Measurements from ENCODE around the gene SLC24A4. TPM values are rescaled to one million over a fixed set of nuclear protein-coding genes. Genes with fewer than 3 reads are reported as not detected.

SLC24A4 gene
- total RNA-seq, 6 donors from 2014 or later, result 0.49 to 5.7 (median 2.0) TPM

DNA sequence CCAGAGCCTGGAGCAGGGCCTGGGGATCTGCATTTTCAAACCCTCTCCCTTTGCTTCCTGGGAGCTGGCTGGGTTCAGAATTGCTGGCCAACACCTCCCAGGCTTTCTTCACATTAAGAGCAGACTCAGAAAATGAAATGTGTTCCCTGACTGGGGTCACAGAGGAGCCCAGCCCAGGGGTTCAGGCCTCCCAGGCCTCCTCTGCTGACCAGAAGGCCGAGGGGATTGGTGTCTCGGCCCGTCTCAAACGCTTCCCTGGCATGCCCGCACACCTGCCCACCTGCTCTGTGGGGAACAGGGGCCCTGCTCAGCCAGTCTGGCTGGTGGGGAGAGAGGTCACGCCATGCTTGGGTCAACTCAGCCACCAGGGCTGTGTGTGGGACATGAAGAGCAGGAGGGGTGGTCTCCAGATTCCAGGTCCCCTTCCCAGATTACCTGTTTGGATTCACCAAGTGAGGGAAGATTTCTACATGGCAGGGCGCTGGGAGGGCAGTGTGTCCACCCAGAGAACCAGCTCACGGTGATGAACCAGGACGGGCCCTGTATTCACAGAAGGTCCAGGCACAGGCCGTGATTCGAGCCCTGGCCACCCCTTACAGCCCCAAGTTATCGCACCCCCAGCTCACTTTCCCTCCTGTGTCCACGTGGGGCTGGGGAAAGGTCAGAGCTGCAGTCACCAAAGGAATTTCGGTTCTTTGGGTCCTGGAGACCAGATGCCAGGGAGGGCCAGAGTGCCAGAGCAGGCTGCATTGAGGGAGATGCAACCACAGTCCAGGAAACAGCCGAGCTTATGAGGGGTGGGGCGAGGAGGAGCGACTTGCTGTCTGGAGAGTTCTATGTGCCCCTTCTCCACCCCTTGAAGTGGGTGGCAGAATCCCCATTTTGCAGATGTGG, 135.4 kb downstream of the SLC24A4 start:
- peaks cover 19 to 54% (median 44%) of the 10 kb centered on the region in 4 donors for H3K4me1 ChIP-seq
- TF ChIP-seq, protein P1, sequence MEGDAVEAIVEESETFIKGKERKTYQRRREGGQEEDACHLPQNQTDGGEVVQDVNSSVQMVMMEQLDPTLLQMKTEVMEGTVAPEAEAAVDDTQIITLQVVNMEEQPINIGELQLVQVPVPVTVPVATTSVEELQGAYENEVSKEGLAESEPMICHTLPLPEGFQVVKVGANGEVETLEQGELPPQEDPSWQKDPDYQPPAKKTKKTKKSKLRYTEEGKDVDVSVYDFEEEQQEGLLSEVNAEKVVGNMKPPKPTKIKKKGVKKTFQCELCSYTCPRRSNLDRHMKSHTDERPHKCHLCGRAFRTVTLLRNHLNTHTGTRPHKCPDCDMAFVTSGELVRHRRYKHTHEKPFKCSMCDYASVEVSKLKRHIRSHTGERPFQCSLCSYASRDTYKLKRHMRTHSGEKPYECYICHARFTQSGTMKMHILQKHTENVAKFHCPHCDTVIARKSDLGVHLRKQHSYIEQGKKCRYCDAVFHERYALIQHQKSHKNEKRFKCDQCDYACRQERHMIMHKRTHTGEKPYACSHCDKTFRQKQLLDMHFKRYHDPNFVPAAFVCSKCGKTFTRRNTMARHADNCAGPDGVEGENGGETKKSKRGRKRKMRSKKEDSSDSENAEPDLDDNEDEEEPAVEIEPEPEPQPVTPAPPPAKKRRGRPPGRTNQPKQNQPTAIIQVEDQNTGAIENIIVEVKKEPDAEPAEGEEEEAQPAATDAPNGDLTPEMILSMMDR (IDR thresholded peaks at IDR 0.05), result no peak
- TF ChIP-seq EP300 (IDR thresholded peaks at IDR 0.05) (no peak), POLR2AphosphoS5 (IDR thresholded peaks at IDR 0.05) (no peak), POLR2A (IDR thresholded peaks at IDR 0.05) (no peak)
- 83% methylated on average over 9 to 17 of the region's 17 CpGs for WGBS, 2 donors
- no peaks in the 10 kb centered on the region for H3K36me3 ChIP-seq
- H3K27ac ChIP-seq, result peak overlapping the region; percentile 73 to 86 (median 79)
- no peak overlapping the region for H3K4me3 ChIP-seq
- H3K9me3 ChIP-seq, result no peaks in the 10 kb centered on the region
- ATAC-seq (ENCODE audit: low FRiP score in 2 of 2) (no peak), DNase-seq (no peak)
- H3K27me3 ChIP-seq, result no peaks in the 10 kb centered on the region

DNA sequence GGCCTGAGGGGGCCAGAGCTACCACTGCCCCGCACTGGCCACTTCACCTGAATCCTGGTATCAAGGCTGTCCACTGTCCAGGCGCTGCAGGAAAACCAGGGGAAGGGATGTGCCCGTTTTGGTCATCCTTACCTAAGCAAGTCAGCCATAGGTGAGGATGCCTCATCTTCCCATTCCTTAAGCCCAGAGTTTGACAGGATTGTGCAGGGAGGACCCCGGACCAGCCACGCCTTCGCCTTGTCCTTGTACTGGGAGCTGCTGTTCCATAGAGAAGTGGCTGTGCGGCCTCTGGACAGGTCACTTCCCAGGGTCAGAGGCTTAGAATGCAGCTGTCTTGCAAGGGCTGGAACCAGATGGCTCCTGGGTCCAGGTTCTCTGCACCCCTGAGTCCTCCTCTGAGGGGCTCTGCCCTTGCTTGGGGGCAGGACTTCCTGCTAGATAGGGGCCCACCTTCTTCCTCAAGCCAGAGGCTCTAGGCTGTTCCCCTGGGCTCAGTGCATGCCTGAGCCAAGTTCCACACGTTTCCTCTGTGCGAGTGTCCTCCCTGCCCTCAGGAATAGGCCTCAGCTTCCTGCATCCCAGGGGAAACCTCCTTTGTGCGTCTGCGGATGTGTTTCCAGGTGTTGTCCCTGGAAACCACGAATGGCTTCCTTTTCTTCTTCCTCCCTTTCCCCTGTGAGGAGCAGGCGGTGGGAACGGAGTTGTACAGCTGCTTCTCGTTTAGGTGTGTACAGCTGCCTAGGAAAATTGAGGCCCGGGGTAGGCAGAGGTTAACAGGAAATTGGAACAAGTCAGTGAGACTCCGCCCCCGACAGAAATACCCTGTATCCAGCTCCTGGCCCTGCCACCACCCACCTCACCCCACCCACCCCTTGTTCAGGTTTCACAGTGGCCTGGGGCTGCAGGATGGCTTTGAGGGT, 136.3 kb downstream of the SLC24A4 start:
- Histone ChIP-seq H3K27ac (peak overlapping the region; percentile 73 to 86 (median 79)), H3K27me3 (no peaks in the 10 kb centered on the region), H3K4me1 (peaks cover 19 to 55% (median 44%) of the 10 kb centered on the region in 4 donors), H3K4me3 (no peak overlapping the region), H3K9me3 (no peaks in the 10 kb centered on the region), H3K36me3 (no peaks in the 10 kb centered on the region)
- 52 to 64% methylated on average over 10 to 18 of the region's 18 CpGs for WGBS, 2 donors
- no peak for ATAC-seq (ENCODE audit: low FRiP score in 2 of 2)
- TF ChIP-seq POLR2A (IDR thresholded peaks at IDR 0.05) (no peak), EP300 (IDR thresholded peaks at IDR 0.05) (peak in 2 of 4 donors; percentile 17 to 34), POLR2AphosphoS5 (IDR thresholded peaks at IDR 0.05) (peak; percentile 62 to 72)
- TF ChIP-seq, protein P1 (IDR thresholded peaks at IDR 0.05), result no peak
- DNase-seq, result no peak

GRCh38 chr14:92459950-92460421, 137.0 kb downstream of the SLC24A4 start:
- ATAC-seq (ENCODE audit: low FRiP score in 2 of 2) (no peak), DNase-seq (no peak)
- TF ChIP-seq POLR2A (IDR thresholded peaks at IDR 0.05) (no peak), POLR2AphosphoS5 (IDR thresholded peaks at IDR 0.05) (no peak), EP300 (IDR thresholded peaks at IDR 0.05) (no peak)
- TF ChIP-seq, protein P1 (IDR thresholded peaks at IDR 0.05), result peak in 4 of 6 experiments; percentile 12 to 27 (median 18)
- Histone ChIP-seq H3K4me3 (no peak overlapping the region), H3K9me3 (no peaks in the 10 kb centered on the region), H3K27me3 (no peaks in the 10 kb centered on the region), H3K4me1 (peaks cover 19 to 55% (median 44%) of the 10 kb centered on the region in 4 donors), H3K36me3 (no peaks in the 10 kb centered on the region), H3K27ac (peak overlapping the region; percentile 73 to 86 (median 79))
- 67 to 76% methylated on average over 12 of the region's 12 CpGs for WGBS, 2 donors

DNA sequence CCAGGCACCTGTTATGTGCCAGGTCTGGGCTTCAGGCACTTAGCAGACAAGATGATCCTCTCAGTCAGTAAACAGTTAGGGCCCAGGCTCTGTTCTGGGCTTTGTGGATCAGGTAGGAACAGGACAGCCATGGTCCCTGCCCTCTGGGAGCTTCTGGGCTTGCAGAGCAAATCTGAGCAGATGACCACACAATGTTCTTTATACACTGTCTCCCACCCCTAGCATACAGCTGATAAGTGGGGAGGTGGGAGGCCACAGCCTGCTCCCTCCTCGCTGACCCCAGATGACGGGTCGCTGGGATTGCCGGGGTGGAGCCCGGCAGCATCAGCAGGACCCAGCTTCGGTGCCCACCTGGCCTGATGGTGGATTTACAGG, 137.6 kb downstream of the SLC24A4 start:
- 20 to 68% methylated on average over 2 to 6 of the region's 6 CpGs for WGBS, 2 donors

More for the DNA sequence above, 137.6 kb downstream of the SLC24A4 start:
- DNase-seq, result no peak
- H3K36me3 ChIP-seq, result no peaks in the 10 kb centered on the region
- no peaks in the 10 kb centered on the region for H3K9me3 ChIP-seq
- no peak overlapping the region for H3K4me3 ChIP-seq
- H3K4me1 ChIP-seq, result peaks cover 19 to 55% (median 44%) of the 10 kb centered on the region in 4 donors
- no peak for ATAC-seq (ENCODE audit: low FRiP score in 2 of 2)
- H3K27me3 ChIP-seq, result no peaks in the 10 kb centered on the region
- TF ChIP-seq POLR2AphosphoS5 (IDR thresholded peaks at IDR 0.05) (no peak), EP300 (IDR thresholded peaks at IDR 0.05) (no peak), POLR2A (IDR thresholded peaks at IDR 0.05) (no peak)
- TF ChIP-seq, protein P1 (IDR thresholded peaks at IDR 0.05), result no peak
- peak overlapping the region; percentile 73 to 86 (median 79) for H3K27ac ChIP-seq

All from upper lobe of left lung (tissue), 6 donors.